Transverse colon (tissue), 4 donors: Measurements from ENCODE around the gene RBFOX2.

Source experiments
- CTCF ChIP-seq, 5 experiments: fragments of 200-600 bp in 3 of 5; fragments of 450-650 bp in 2 of 5; sonication (generic) in 3 of 5; IDR thresholded peaks; 1 replicate in 2 of 5; 2 replicates in 3 of 5; pipeline ENCODE4 v1.5.1; 2016 to 2017; ENCODE audit warnings: antibody characterized with exemption in 5 of 5, inconsistent platforms in 3 of 5, mild to moderate bottlenecking in 2 of 5, moderate library complexity in 1 of 5
- EP300 ChIP-seq: sonication (generic); formaldehyde crosslinking; IDR thresholded peaks from one replicate; pipeline ENCODE4 v1.6.1; 2017; ENCODE audit warnings: antibody characterized with exemption, low read depth
- POLR2A ChIP-seq: fragments of 450-650 bp; IDR thresholded peaks from one replicate; pipeline ENCODE4 v1.6.1; 2016; ENCODE audit warnings: antibody characterized with exemption, mild to moderate bottlenecking, moderate library complexity
- POLR2AphosphoS5 ChIP-seq, 3 donors: sonication (generic); formaldehyde crosslinking; IDR thresholded peaks; one replicate each; pipeline ENCODE4 v1.6.1; 2016; ENCODE audit warnings: antibody characterized with exemption in 3 of 3

DNA sequence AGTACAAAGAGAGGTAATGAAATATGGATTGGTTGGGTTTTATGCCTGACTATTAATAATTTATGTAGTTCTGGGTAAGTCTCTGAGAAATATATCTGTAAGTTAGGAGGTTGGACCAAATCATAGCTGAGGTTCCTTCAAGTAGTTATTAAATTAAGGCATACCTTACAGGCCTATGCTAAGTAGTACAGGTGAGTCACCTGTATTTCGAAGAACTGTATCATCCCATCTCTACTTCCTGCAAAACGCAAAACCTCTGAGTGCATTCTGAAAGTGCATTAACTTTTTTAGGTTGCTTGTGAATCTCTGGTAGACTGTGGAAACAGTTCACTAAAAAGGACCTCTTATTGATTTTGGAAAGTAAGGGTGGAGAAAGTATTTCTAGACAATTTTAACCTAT lies 273.9 kb downstream of the RBFOX2 start:
- TF ChIP-seq CTCF (IDR thresholded peaks at IDR 0.05): no peak
- TF ChIP-seq POLR2AphosphoS5 (IDR thresholded peaks at IDR 0.05): no peak
- TF ChIP-seq EP300: no peak
- no peak for TF ChIP-seq POLR2A
